ENCODE measurements around the gene GNA14.

Gene GNA14

GRCh38 chr9:77648234-77649108, at the start of gene GNA14:
Gene GNA14, minus strand, starts transcription at chr9:77648322. Its CDS starts 529 bp downstream, at chr9:77647793.
- TF ChIP-seq GATA2 (IDR thresholded peaks at IDR 0.05; ENCODE audit: low read depth, low read length) (no peak), GATA3 (IDR thresholded peaks at IDR 0.05; ENCODE audit: low read depth, low read length) (no peak)

DNA sequence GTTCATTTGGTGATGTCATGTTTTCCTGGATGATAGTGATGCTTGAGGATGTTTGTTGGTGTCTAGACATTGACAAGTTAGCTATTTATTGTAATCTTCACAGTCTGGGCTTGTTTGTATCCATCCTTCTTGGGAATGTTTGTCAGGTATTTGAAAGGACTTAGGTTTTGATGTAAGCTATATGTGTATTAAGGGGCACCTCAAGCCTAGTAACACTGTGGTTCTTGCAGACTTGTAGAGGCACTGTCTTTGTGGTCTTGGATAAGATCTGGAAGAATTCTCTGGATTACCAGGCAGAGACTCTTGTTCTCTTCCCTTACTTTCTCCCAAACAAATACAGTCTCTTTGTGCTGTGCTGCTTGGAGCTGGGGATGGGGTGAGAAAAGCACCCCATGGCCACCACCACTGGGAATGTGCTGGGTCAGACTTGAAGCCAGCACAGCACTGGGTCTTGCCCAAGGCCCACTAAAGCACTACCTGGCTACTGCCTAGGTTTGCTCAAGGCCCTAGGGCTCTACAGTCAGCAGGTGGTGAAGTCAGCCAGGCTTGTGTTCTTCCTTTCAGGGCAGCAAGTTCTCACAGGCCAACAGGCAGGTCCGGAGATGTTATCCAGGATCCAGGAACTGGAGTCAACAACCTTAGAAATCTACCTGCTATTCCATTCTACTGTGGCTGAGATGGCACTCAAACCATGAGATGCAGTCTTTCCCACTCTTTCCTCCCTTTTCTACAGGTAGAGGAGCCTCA, 49.3 kb upstream of the GNA14 start:
- TF ChIP-seq GATA3 (IDR thresholded peaks at IDR 0.05; ENCODE audit: low read depth, low read length) (no peak), GATA2 (IDR thresholded peaks at IDR 0.05; ENCODE audit: low read depth, low read length) (no peak)

DNA sequence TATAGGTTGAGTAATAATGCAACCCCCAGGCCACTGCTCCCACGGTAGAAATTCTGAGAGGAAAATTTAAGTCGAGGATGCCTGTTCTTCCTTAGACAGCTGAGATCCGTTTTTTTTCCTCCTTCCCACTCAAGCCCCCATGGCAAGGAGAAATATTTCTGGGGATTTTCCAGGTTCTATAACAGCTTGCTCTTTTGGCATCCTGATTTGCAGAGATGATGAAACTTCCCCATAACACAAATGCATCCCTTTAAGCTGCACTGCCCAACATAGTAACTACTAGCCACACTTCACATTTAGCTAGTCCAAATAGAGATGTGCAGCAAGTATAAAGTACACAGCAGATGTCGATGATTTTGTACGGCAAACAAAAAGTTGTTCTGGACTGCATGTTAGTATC, 32.5 kb upstream of the GNA14 start:
- TF ChIP-seq GATA3 (IDR thresholded peaks at IDR 0.05; ENCODE audit: low read depth, low read length) = no peak
- TF ChIP-seq GATA2 (IDR thresholded peaks at IDR 0.05; ENCODE audit: low read depth, low read length) = no peak

DNA sequence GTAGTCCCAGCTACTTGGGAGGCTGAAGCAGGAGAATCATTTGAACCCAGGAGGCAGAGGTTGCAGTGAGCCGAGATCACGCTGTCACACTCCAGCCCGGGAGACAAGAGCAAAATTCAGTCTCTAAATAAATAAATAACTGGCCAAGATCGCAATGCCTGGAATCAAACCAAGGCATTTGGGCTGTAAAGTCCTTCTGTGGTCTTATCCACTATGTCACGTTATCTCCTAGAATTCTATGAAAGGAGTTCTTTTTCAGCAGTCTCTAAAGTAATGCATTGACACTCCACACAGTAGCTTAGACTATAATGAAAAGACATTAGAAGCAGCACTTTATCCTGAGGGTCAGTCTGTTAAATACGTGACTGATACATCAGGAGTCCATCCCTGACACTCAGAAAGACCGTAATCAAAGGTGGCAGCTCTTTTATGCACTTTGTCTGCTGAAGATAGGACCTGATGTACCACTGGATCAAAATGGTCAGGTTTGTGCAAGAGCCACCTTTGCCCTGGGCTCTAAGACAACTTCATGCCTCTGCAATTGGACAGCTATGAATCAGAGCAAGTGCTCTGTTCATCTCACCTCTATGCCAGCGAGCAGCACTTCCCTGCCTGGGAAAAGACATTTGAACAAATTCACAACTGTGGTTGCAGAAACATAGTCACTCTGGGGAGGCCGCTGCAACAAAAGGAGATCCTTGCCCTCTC, 31.7 kb upstream of the GNA14 start:
- TF ChIP-seq GATA2 (IDR thresholded peaks at IDR 0.05; ENCODE audit: low read depth, low read length) (no peak), GATA3 (IDR thresholded peaks at IDR 0.05; ENCODE audit: low read depth, low read length) (no peak)

GRCh38 chr9:77679088-77679487, 31.0 kb upstream of the GNA14 start:
- TF ChIP-seq GATA3 (IDR thresholded peaks at IDR 0.05; ENCODE audit: low read depth, low read length) = no peak
- TF ChIP-seq GATA2 (IDR thresholded peaks at IDR 0.05; ENCODE audit: low read depth, low read length) = no peak

DNA sequence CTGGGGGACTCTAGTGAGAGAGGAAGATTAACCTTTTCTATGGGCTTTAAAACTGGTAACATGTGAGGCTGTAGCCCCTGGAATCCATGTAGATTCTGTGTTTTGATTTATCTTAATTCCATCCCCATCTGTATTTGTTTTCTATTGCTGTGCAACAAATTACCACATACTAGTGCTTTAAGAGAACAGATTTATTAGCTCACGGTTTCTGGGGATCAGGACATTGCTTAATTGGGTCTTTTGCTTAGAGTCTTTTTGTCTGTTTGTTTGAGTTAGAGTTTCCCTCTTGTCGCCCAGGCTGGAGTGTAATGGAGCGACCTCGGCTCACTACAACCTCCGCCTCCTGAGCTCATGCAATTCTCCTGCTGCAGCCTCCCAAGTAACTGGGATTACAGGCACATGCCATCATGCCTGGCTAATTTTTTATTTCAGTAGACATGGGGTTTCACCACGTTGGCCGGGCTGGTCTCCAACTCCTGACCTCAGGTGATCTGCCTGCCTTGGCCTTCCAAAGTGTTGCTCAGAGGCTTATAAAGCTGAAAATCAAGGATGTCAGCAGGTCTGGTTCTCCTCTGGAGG, 29.9 kb upstream of the GNA14 start:
- TF ChIP-seq GATA3 (IDR thresholded peaks at IDR 0.05; ENCODE audit: low read depth, low read length) (no peak), GATA2 (IDR thresholded peaks at IDR 0.05; ENCODE audit: low read depth, low read length) (no peak)

DNA sequence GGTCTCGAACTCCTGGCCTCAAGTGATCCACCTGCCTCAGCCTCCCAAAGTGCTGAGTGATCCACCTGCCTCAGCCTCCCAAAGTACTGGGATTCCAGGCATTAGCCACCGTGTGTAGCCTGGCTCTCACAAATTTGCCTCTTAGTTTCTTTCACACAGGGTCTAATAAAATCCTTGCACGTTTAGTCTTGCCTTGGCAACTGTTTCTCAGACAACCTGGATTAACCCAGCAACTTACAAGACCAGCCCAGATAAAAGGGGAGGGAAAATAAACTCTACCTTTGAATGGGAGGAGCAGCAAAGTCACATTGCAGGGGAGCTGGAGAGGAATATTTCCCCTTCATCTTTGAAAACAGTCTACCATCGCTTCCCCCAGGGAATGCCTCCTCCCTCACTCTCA, 29.3 kb upstream of the GNA14 start:
- TF ChIP-seq GATA2 (IDR thresholded peaks at IDR 0.05; ENCODE audit: low read depth, low read length) (no peak), GATA3 (IDR thresholded peaks at IDR 0.05; ENCODE audit: low read depth, low read length) (no peak)

- no peak for TF ChIP-seq GATA3 (IDR thresholded peaks at IDR 0.05; ENCODE audit: low read depth, low read length)
- TF ChIP-seq GATA2 (IDR thresholded peaks at IDR 0.05; ENCODE audit: low read depth, low read length) = no peak
Measured at GRCh38 chr9:77673941-77674791, 26.0 kb upstream of the GNA14 start.

DNA sequence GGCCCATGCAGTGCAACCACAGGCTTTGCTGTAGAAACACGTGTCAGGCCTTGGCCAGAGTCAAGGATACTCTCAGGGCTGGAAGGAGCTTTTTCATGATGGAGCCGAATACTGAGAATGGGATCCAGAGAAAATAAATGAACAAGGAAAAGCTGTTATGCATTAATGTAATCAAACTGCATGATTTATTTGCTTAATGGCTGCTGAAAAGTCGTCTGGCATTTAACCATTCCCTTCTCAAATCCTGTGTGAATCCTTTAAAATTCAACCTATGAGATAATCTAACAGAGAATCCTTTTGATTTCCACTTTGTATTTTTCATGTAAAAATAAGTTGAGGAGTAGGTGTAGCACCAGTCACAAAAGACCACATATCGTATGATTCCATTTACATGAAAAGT, 24.1 kb upstream of the GNA14 start:
- TF ChIP-seq GATA2 (IDR thresholded peaks at IDR 0.05; ENCODE audit: low read depth, low read length) = no peak
- TF ChIP-seq GATA3 (IDR thresholded peaks at IDR 0.05; ENCODE audit: low read depth, low read length) = no peak

DNA sequence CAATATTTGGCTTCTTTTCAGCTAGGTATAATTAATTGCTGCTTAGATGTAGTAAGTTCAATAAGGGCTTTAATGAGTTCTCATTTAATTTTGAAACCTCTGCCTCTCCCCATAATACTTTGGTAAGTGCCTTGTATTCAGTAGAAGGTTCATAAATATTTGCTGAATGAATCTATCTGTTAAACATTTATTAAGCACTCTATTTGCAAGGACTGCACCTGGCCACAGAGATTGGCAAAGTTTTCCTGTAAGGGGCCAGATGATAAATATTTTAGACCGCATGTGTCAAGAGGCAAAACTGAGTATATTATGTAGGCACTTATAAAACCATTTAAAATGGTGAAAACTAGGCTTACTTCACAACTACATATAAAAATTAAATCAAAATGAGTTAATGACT, 19.0 kb upstream of the GNA14 start:
- TF ChIP-seq GATA2 (IDR thresholded peaks at IDR 0.05; ENCODE audit: low read depth, low read length) (no peak), GATA3 (IDR thresholded peaks at IDR 0.05; ENCODE audit: low read depth, low read length) (no peak)

GRCh38 chr9:77663754-77664153, 15.6 kb upstream of the GNA14 start:
- no peak for TF ChIP-seq GATA2 (IDR thresholded peaks at IDR 0.05; ENCODE audit: low read depth, low read length)
- no peak for TF ChIP-seq GATA3 (IDR thresholded peaks at IDR 0.05; ENCODE audit: low read depth, low read length)

GRCh38 chr9:77661566-77662085, 13.5 kb upstream of the GNA14 start:
- TF ChIP-seq GATA2 (IDR thresholded peaks at IDR 0.05; ENCODE audit: low read depth, low read length) (no peak), GATA3 (IDR thresholded peaks at IDR 0.05; ENCODE audit: low read depth, low read length) (no peak)

DNA sequence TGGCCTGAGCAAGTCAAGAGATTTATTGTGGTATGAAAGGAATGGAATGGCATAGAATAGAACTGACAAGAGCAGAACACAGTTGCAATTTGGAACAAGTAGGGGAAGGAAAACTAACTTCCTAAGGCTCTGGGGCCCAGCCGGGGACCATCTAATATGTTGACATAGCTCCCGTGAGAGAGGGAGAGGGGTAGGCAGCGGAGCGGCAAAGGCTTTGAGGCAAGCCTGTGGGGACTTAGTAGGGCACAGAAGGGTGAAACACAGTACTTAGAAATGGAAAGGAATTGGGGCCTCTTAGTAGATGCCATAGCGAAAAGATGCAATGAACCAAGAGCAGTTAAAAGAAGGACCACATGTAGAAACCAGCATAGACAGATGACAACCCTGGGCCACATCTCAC, 11.8 kb upstream of the GNA14 start:
- TF ChIP-seq GATA2 (IDR thresholded peaks at IDR 0.05; ENCODE audit: low read depth, low read length) (no peak), GATA3 (IDR thresholded peaks at IDR 0.05; ENCODE audit: low read depth, low read length) (no peak)

All from SH-SY5Y (cell line).